GM23338 (cell line): ENCODE measurements around the gene POR. TPM values are rescaled to one million over a fixed set of nuclear protein-coding genes. Genes with fewer than 3 reads are reported as not detected.

Experiments
- ATAC-seq: fragments of 200-7000 bp; cut with Tn5 transposase; 3 replicates; pipeline ENCODE4 v1.9.1; 2020
- DNase-seq: peaks from one replicate; pipeline ENCODE4 v3.0.0-alpha.2; 2015; ENCODE audit warnings: low spot score
- H2AFZ ChIP-seq: fragments of 200-600 bp; sonication (generic); 2 replicates; pipeline ENCODE4 v1.8.0; 2016; ENCODE audit warnings: antibody characterized with exemption, mild to moderate bottlenecking, moderate library complexity
- H3F3A ChIP-seq: fragments of 200-600 bp; sonication (generic); replicated peaks from 2 replicates; pipeline ENCODE4 v1.8.0; 2017; ENCODE audit warnings: antibody characterized with exemption, mixed run types, low read depth
- H3K27ac ChIP-seq: fragments of 200-600 bp; sonication (generic); 2 replicates; pipeline ENCODE4 v1.6.1; 2016; ENCODE audit warnings: low read depth
- H3K27me3 ChIP-seq: fragments of 200-600 bp; sonication (generic); 2 replicates; pipeline ENCODE4 v1.8.0; 2016; ENCODE audit warnings: mild to moderate bottlenecking, mixed run types, moderate library complexity; ENCODE audit not compliant: insufficient read depth
- H3K36me3 ChIP-seq: fragments of 200-600 bp; sonication (generic); 2 replicates; pipeline ENCODE4 v1.8.0; 2016; ENCODE audit warnings: mild to moderate bottlenecking; ENCODE audit not compliant: insufficient read depth
- H3K4me1 ChIP-seq: fragments of 200-600 bp; sonication (generic); 2 replicates; pipeline ENCODE4 v1.8.0; 2016; ENCODE audit warnings: mild to moderate bottlenecking, moderate library complexity; ENCODE audit not compliant: insufficient read depth
- H3K4me2 ChIP-seq: fragments of 200-600 bp; sonication (generic); 2 replicates; pipeline ENCODE4 v1.7.1; 2017; ENCODE audit warnings: mixed run types
- H3K4me3 ChIP-seq: fragments of 200-600 bp; sonication (generic); 2 replicates; pipeline ENCODE4 v1.6.1; 2016; ENCODE audit warnings: mixed run types
- H3K79me2 ChIP-seq: fragments of 200-600 bp; sonication (generic); replicated peaks from 2 replicates; pipeline ENCODE4 v1.8.0; 2017; ENCODE audit warnings: mild to moderate bottlenecking; ENCODE audit not compliant: insufficient read depth
- H3K9me2 ChIP-seq: fragments of 200-600 bp; sonication (generic); 2 replicates; pipeline ENCODE4 v1.8.0; 2017; ENCODE audit not compliant: insufficient read depth
- H4K20me1 ChIP-seq: fragments of 200-600 bp; sonication (generic); replicated peaks from 2 replicates; pipeline ENCODE4 v1.8.0; 2017; ENCODE audit warnings: mild to moderate bottlenecking; ENCODE audit not compliant: insufficient read depth
- H3K27ac Mint-ChIP-seq: 2 replicates; pipeline ENCODE4 v1.8.0; 2020; ENCODE audit warnings: inconsistent platforms, mild to moderate bottlenecking, moderate library complexity, mixed read lengths
- H3K27me3 Mint-ChIP-seq: 3 replicates; pipeline ENCODE4 v1.8.0; 2022; ENCODE audit warnings: low read depth, mild to moderate bottlenecking, moderate library complexity, mixed read lengths, inconsistent platforms; ENCODE audit not compliant: insufficient read depth, poor library complexity
- H3K36me3 Mint-ChIP-seq: 3 replicates; pipeline ENCODE4 v1.8.0; 2021; ENCODE audit warnings: low read depth, mild to moderate bottlenecking, inconsistent platforms, moderate library complexity, mixed read lengths
- H3K4me1 Mint-ChIP-seq: 3 replicates; pipeline ENCODE4 v1.8.0; 2020; ENCODE audit warnings: mild to moderate bottlenecking, inconsistent platforms, mixed read lengths
- H3K4me3 Mint-ChIP-seq: 3 replicates; pipeline ENCODE4 v1.8.0; 2021; ENCODE audit warnings: moderate library complexity, mild to moderate bottlenecking, inconsistent platforms, mixed read lengths
- H3K9me3 Mint-ChIP-seq: 3 replicates; pipeline ENCODE4 v1.8.0; 2020; ENCODE audit warnings: moderate library complexity, mild to moderate bottlenecking, inconsistent platforms, mixed read lengths
- CREB1 ChIP-seq: fragments of 250-450 bp; sonication (Bioruptor Pico); IDR thresholded peaks from 2 replicates; pipeline ENCODE4 v1.5.0; 2020; ENCODE audit warnings: low read depth, mild to moderate bottlenecking, moderate library complexity
- CTCF ChIP-seq, 2 experiments: fragments of 200-600 bp in 1 of 2; sonication (generic) in 1 of 2; conservative IDR thresholded peaks; 2 replicates each; pipeline versions ENCODE4 v1.5.1 to v1.6.1; 2016 to 2017; ENCODE audit warnings: antibody characterized with exemption in 2 of 2, low read depth in 2 of 2, mild to moderate bottlenecking in 2 of 2, moderate library complexity in 1 of 2
- ETS1 ChIP-seq: IDR thresholded peaks from 2 replicates; pipeline ENCODE4 v1.6.1; 2016; ENCODE audit warnings: antibody characterized with exemption
- EZH2phosphoT487 ChIP-seq: fragments of 200-600 bp; sonication (generic); IDR thresholded peaks from one replicate; pipeline ENCODE4 v1.8.1; 2018; ENCODE audit warnings: antibody characterized with exemption; ENCODE audit not compliant: unreplicated experiment
- JUNB ChIP-seq: IDR thresholded peaks from one replicate; pipeline ENCODE4 v1.6.1; 2016; ENCODE audit warnings: antibody characterized with exemption; ENCODE audit not compliant: unreplicated experiment
- NANOG ChIP-seq: IDR thresholded peaks from 2 replicates; pipeline ENCODE4 v1.6.1; 2016; ENCODE audit warnings: antibody characterized with exemption, borderline replicate concordance
- POLR2AphosphoS5 ChIP-seq: IDR thresholded peaks from 2 replicates; pipeline ENCODE4 v1.6.1; 2016; ENCODE audit warnings: antibody characterized with exemption, low read depth
- ZNF462 ChIP-seq: fragments of 250-450 bp; sonication (Bioruptor Pico); IDR thresholded peaks from 2 replicates; pipeline ENCODE4 v1.5.0; 2020; ENCODE audit warnings: mild to moderate bottlenecking, moderate library complexity
- polyA plus RNA-seq: library from polyadenylated mRNA; unstranded; fragments of >200 nt; fragmentation: Nextera tagmentation; extraction: Ambion mirVana; gene quantifications from 2 replicates; pipeline ENCODE4 v1.2.1, GENCODE V29; 2016
- total RNA-seq: library from RNA; depleted of rRNA; stranded (reverse); fragments of >200 nt; shearing (Covaris generic); gene quantifications from 2 replicates; pipeline ENCODE4 v1.2.3, GENCODE V29; 2014

The POR gene
- total and polyA plus RNA-seq, 2 experiments from 2014 or later = 126 to 164 TPM

GRCh38 chr7:75914655-75915415 is at the start of gene POR (continued):
- TF ChIP-seq ZNF462 = no peak

- no peaks in the 10 kb centered on the region for H3F3A ChIP-seq
- peak overlapping the region; percentile 88; the same call in 1 of the 2 replicates for H2AFZ ChIP-seq
- TF ChIP-seq NANOG (no peak), ETS1 (no peak), CTCF (conservative IDR thresholded peaks at IDR 0.05; ENCODE audit: low read depth in 2 of 2) (no peak), CREB1 (CRISPR knock-in tag) (no peak), JUNB (no peak), EZH2phosphoT487 (no peak), POLR2AphosphoS5 (no peak)
- H3K4me3 Mint-ChIP-seq = no peak overlapping the region
- no peaks in the 10 kb centered on the region for H3K9me3 Mint-ChIP-seq
- H3K27ac Mint-ChIP-seq = no peak overlapping the region
- H3K27ac ChIP-seq = no peak overlapping the region
- H3K9me2 ChIP-seq = no peaks in the 10 kb centered on the region
- H3K27me3 ChIP-seq = no peaks in the 10 kb centered on the region
- H3K27me3 Mint-ChIP-seq = peaks cover 3% of the 10 kb centered on the region
- ATAC-seq (peak; percentile 62), DNase-seq (no peak)
- H3K36me3 ChIP-seq = no peaks in the 10 kb centered on the region
- H3K4me1 ChIP-seq = no peaks in the 10 kb centered on the region
- no peaks in the 10 kb centered on the region for H4K20me1 ChIP-seq
- no peaks in the 10 kb centered on the region for H3K79me2 ChIP-seq
- H3K36me3 Mint-ChIP-seq = no peaks in the 10 kb centered on the region
- H3K4me2 ChIP-seq = no peak overlapping the region
- H3K4me1 Mint-ChIP-seq = peaks cover 3% of the 10 kb centered on the region; the same call in 2 of the 3 replicates
- H3K4me3 ChIP-seq = no peak overlapping the region
Observed at GRCh38 chr7:75866114-75866488, 48.9 kb upstream of the POR start.
